Omental fat pad (tissue), 4 donors: ENCODE data around the gene LRRC72. TPM values are rescaled to one million over a fixed set of nuclear protein-coding genes. Genes with fewer than 3 reads are reported as not detected.

Experiments
- ATAC-seq: fragments of 150-250 bp; one replicate; pipeline ENCODE4 v1.9.1; 2016; ENCODE audit warnings: mild to moderate bottlenecking, moderate library complexity; ENCODE audit not compliant: low FRiP score
- DNase-seq: peaks from one replicate; pipeline ENCODE4 v3.0.0-alpha.2; 2019; ENCODE audit warnings: low spot score
- total RNA-seq, 4 donors: library from RNA; depleted of rRNA; stranded (reverse); fragments of >200 nt; gene quantifications; one replicate each; pipeline ENCODE4 v1.1.0, GENCODE V29; 2016
- TF ChIP-seq, protein P1 (sequence below), 3 donors: fragments of 450-650 bp; IDR thresholded peaks; one replicate each; pipeline ENCODE4 v1.5.1; 2016 to 2017; ENCODE audit warnings: antibody characterized with exemption in 3 of 3, mild to moderate bottlenecking in 3 of 3, moderate library complexity in 2 of 3

LRRC72 gene
- total RNA-seq, 4 donors from 2014 or later: not detected

DNA sequence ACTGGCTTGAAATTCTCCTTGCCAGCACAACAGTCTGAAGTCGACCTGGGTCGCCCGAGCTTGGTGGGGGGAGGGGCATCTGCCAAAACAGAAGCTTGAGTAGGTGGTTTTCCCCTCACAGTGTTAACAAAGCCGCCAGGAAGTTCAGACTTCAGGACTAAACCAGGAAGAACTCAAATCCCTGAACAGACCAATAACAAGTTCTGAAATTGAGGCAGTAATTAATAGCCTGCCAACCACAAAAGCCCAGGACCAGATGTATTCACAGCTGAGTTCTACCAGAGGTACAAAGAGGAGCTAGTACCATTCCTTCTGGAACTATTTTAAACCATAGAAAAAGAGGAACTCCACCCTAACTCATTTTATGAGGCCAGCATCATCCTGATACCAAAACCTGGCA is 45.3 kb downstream of the LRRC72 start:
- ATAC-seq: no peak

GRCh38 chr7:16579216-16579615 is 52.6 kb downstream of the LRRC72 start:
- DNase-seq (no peak), ATAC-seq (no peak)
- TF ChIP-seq, protein P1, sequence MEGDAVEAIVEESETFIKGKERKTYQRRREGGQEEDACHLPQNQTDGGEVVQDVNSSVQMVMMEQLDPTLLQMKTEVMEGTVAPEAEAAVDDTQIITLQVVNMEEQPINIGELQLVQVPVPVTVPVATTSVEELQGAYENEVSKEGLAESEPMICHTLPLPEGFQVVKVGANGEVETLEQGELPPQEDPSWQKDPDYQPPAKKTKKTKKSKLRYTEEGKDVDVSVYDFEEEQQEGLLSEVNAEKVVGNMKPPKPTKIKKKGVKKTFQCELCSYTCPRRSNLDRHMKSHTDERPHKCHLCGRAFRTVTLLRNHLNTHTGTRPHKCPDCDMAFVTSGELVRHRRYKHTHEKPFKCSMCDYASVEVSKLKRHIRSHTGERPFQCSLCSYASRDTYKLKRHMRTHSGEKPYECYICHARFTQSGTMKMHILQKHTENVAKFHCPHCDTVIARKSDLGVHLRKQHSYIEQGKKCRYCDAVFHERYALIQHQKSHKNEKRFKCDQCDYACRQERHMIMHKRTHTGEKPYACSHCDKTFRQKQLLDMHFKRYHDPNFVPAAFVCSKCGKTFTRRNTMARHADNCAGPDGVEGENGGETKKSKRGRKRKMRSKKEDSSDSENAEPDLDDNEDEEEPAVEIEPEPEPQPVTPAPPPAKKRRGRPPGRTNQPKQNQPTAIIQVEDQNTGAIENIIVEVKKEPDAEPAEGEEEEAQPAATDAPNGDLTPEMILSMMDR (IDR thresholded peaks at IDR 0.05): no peak

More for the DNA sequence above, 45.3 kb downstream of the LRRC72 start:
- TF ChIP-seq, protein P1 (IDR thresholded peaks at IDR 0.05): no peak
- no peak for DNase-seq

DNA sequence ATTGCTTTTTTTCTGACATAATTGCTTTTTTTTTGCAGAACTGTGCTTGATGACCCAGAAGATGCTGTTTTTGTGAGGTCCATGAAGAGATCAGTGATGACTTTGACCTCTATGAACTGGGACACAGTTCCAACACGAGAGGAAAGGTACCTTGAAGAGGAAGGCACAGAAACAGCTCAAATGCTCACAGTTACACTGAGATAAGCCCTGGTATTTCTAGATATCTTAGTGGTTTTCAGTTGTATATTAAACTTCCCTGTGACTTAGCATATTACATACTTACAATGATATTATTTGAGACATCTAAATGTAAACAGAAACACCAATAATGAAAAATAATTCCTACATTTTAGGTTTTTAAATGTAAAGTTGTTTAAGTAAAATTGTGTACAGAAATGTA is 54.7 kb downstream of the LRRC72 start:
- DNase-seq (no peak), ATAC-seq (no peak)
- TF ChIP-seq, protein P1 (IDR thresholded peaks at IDR 0.05): no peak

- no peak for ATAC-seq
- TF ChIP-seq, protein P1 (IDR thresholded peaks at IDR 0.05): no peak
- no peak for DNase-seq
Measured at GRCh38 chr7:16583834-16584233, 57.2 kb downstream of the LRRC72 start.

DNA sequence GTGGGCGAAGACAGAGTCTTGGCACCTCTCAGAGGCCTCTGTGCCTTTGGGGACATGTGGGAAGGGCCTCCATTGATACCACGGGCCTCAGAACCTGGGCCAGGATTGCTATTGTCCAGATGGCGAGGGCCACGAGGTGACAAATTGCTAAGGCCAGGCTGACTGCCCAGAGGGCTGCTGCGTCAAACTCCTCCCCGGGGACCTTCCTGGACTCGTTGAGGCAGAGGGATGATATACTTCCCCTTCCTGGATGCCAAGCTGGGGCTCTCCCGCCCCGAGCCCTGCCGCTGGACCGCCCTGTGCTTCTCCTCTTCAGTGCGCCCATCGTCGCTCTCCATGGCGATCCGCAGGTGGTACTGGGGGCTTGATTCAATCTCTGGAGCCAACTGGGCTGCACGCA is 58.9 kb downstream of the LRRC72 start:
- TF ChIP-seq, protein P1 (IDR thresholded peaks at IDR 0.05): no peak
- no peak for ATAC-seq
- DNase-seq: no peak

DNA sequence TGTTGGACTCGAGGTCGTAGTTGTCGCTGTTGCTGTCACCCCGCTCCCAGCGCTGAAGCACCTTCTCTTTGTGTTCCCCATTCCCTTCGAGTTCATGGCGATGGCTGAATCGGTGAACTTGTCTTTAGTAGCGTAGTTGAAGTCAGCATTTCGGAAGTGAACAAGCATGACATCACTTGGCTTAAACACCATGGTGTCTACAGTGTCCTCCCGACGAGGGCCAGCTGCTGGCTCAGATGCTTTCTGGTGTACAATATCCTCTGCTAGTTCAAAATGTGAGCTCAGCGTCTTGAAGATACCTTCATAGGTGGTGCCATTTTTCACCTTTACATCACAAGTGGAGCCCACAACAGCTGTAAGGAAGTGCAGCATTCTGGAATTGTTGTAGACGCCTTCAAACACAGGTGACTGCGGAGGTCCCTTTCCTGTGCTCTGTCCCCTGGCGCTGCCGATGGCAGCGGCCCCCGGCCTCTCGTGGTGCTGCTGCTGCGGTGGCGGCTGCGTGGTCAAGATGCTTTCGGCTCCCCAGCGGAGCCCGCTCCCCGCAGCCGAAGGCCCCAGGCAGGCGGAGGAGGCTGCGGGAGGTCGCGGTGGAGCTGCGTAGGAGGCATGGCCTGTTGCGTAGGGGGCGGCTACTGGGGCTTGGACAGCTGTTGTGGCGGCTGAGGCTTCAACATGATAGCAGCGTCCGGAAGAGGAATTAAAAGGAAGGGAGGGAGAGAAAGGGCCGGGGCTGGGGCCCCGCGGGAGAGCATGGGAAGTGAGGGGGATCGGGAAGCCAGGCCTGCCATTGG is 59.7 kb downstream of the LRRC72 start:
- ATAC-seq (no peak), DNase-seq (no peak)
- TF ChIP-seq, protein P1 (IDR thresholded peaks at IDR 0.05): no peak

- ATAC-seq (no peak), DNase-seq (no peak)
- TF ChIP-seq, protein P1 (IDR thresholded peaks at IDR 0.05): no peak
Measured at GRCh38 chr7:16587129-16587528, 60.5 kb downstream of the LRRC72 start.
